ENCODE data around the gene CENPQ. TPM values are rescaled to one million over a fixed set of nuclear protein-coding genes. Genes with fewer than 3 reads are reported as not detected.

Gene CENPQ
- total RNA-seq, 2 experiments from 2014 or later = 14.6 to 17.5 TPM

GRCh38 chr6:49539102-49539501 is 75.9 kb downstream of the CENPQ start:
- ChIA-PET CTCF (no interaction called here), POLR2A (no interaction called here)
- Mint-ChIP-seq H3K9me3 (no peaks in the 10 kb centered on the region), H3K36me3 (ENCODE audit: low read depth) (no peaks in the 10 kb centered on the region), H3K4me1 (ENCODE audit: low read depth) (peaks cover 2% of the 10 kb centered on the region), H3K27ac (no peak overlapping the region), H3K4me3 (no peak overlapping the region), H3K27me3 (no peaks in the 10 kb centered on the region)
- DNase-seq (no peak), ATAC-seq (no peak)
- intact Hi-C loops (cut with micrococcal nuclease) = no loop called here
- TF ChIP-seq CTCF (IDR thresholded peaks at IDR 0.05) = no peak

- no peak for TF ChIP-seq CTCF (IDR thresholded peaks at IDR 0.05)
- no peak for DNase-seq
- Mint-ChIP-seq H3K9me3 (no peaks in the 10 kb centered on the region), H3K4me3 (no peak overlapping the region), H3K27ac (no peak overlapping the region), H3K27me3 (no peaks in the 10 kb centered on the region), H3K36me3 (ENCODE audit: low read depth) (no peaks in the 10 kb centered on the region), H3K4me1 (ENCODE audit: low read depth) (peaks cover 2% of the 10 kb centered on the region)
- intact Hi-C loops (cut with micrococcal nuclease) = no loop called here
- ChIA-PET CTCF (interaction anchor here (1.2 to 2.1 kb wide), 2 partner anchors 9 to 66 kb away, joined by 4 to 10 read pairs; no protein-coding TSS in a partner anchor), POLR2A (no interaction called here)
- no peak for ATAC-seq
Measured at GRCh38 chr6:49540614-49541013, 77.4 kb downstream of the CENPQ start.

- Mint-ChIP-seq H3K36me3 (ENCODE audit: low read depth) (no peaks in the 10 kb centered on the region), H3K9me3 (no peaks in the 10 kb centered on the region), H3K27ac (no peak overlapping the region), H3K4me1 (ENCODE audit: low read depth) (peaks cover 2% of the 10 kb centered on the region), H3K27me3 (no peaks in the 10 kb centered on the region), H3K4me3 (no peak overlapping the region)
- TF ChIP-seq CTCF (IDR thresholded peaks at IDR 0.05) = no peak
- DNase-seq (no peak), ATAC-seq (no peak)
- POLR2A ChIA-PET = no interaction called here
- CTCF ChIA-PET = interaction anchor here (0.9 to 2.1 kb wide), 2 partner anchors 9 to 66 kb away, joined by 5 to 10 read pairs; no protein-coding TSS in a partner anchor
- intact Hi-C loops (cut with micrococcal nuclease) = no loop called here
Measured at GRCh38 chr6:49541210-49541724, 78.1 kb downstream of the CENPQ start.

GRCh38 chr6:49541936-49542335 is 78.8 kb downstream of the CENPQ start:
- Mint-ChIP-seq H3K4me3 (no peak overlapping the region), H3K9me3 (no peaks in the 10 kb centered on the region), H3K36me3 (ENCODE audit: low read depth) (no peaks in the 10 kb centered on the region), H3K27me3 (no peaks in the 10 kb centered on the region), H3K4me1 (ENCODE audit: low read depth) (peaks cover 2% of the 10 kb centered on the region), H3K27ac (no peak overlapping the region)
- no peak for DNase-seq
- TF ChIP-seq CTCF (IDR thresholded peaks at IDR 0.05) = no peak
- ChIA-PET POLR2A (no interaction called here), CTCF (interaction anchor here (0.9 to 2.1 kb wide), 2 partner anchors 10 to 65 kb away, joined by 5 to 10 read pairs; no protein-coding TSS in a partner anchor)
- no peak for ATAC-seq
- intact Hi-C loops (cut with micrococcal nuclease) = no loop called here

Other genes starting within 250 kb of the CENPQ start
- gene MMUT, start 117 bp upstream of the CENPQ start, total RNA-seq = 10 to 100 TPM; 11.1 to 11.9 TPM
- gene GLYATL3, start 36.6 kb downstream of the CENPQ start, total RNA-seq = not detected
- under 1 TPM; 0.43 to 0.87 TPM for gene C6orf141, start 87.3 kb downstream of the CENPQ start, total RNA-seq
- gene RHAG, start 173.5 kb downstream of the CENPQ start, total RNA-seq = not detected